NOMO-1 (cell line): ENCODE results near the gene MIA.
"Not testable (repeated sequence)": the region's sequence is repeated elsewhere in the genome, so short reads cannot be mapped to it uniquely, and the experiment has no call there.

Experiments used
- DNase-seq, 2 experiments: peaks; one replicate each; lab custom pipeline; 2025; ENCODE audit not compliant: unreplicated experiment in 2 of 2; lab: John Stamatoyannopoulos, UW

MIA gene

GRCh38 chr19:40815223-40815622, 39.9 kb downstream of the MIA start:
- no peak for DNase-seq

- DNase-seq = peak; percentile 15 to 16
These were observed 43.4 kb downstream of the MIA start for GRCh38 chr19:40818480-40819399.

GRCh38 chr19:40819479-40820234, 44.3 kb downstream of the MIA start:
- DNase-seq = peak; percentile 24 to 30

GRCh38 chr19:40822161-40822560, 46.8 kb downstream of the MIA start:
- no peak for DNase-seq

GRCh38 chr19:40822704-40823553, 47.6 kb downstream of the MIA start:
- peak; percentile 68 to 70 for DNase-seq

- DNase-seq = not testable (repeated sequence)
These were observed 49.6 kb downstream of the MIA start for GRCh38 chr19:40824916-40825315.

- not testable (repeated sequence) for DNase-seq
These were observed 50.3 kb downstream of the MIA start for GRCh38 chr19:40825460-40826095.

- not testable (repeated sequence) for DNase-seq
These were observed 51.0 kb downstream of the MIA start for GRCh38 chr19:40826312-40826698.

- DNase-seq = not testable (repeated sequence)
These were observed 51.5 kb downstream of the MIA start for GRCh38 chr19:40826699-40827385.
